GM12873 (cell line): ENCODE measurements around the gene SPATS2.

Experiments
- TF ChIP-seq, protein P1 (sequence below): IDR thresholded peaks from 2 replicates; pipeline ENCODE4 v1.5.1; 2012; ENCODE audit warnings: low read depth, mild to moderate bottlenecking, moderate library complexity, low read length, control low read depth; ENCODE audit not compliant: insufficient read depth; ENCODE audit errors: missing control alignments

The SPATS2 gene

DNA sequence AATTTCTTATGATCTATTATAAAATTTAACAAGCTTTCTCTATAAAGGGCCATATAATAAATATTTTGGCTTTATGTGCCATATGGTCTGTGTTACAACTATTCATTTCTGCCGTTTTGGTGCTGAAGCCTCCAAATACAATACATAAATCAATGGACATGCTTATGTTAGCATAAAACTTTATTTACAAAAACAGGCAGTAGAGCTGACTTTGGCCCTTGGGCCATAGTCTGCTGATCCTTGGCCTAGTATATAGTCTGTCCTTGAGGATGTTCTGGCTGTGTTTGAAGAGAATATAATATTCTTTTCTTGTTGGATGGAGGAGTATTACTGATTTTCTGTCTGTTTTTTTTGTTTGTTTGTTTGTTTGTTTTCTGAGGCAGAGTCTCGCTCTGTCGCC, 81.6 kb downstream of the SPATS2 start:
- TF ChIP-seq, protein P1, sequence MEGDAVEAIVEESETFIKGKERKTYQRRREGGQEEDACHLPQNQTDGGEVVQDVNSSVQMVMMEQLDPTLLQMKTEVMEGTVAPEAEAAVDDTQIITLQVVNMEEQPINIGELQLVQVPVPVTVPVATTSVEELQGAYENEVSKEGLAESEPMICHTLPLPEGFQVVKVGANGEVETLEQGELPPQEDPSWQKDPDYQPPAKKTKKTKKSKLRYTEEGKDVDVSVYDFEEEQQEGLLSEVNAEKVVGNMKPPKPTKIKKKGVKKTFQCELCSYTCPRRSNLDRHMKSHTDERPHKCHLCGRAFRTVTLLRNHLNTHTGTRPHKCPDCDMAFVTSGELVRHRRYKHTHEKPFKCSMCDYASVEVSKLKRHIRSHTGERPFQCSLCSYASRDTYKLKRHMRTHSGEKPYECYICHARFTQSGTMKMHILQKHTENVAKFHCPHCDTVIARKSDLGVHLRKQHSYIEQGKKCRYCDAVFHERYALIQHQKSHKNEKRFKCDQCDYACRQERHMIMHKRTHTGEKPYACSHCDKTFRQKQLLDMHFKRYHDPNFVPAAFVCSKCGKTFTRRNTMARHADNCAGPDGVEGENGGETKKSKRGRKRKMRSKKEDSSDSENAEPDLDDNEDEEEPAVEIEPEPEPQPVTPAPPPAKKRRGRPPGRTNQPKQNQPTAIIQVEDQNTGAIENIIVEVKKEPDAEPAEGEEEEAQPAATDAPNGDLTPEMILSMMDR = no peak

DNA sequence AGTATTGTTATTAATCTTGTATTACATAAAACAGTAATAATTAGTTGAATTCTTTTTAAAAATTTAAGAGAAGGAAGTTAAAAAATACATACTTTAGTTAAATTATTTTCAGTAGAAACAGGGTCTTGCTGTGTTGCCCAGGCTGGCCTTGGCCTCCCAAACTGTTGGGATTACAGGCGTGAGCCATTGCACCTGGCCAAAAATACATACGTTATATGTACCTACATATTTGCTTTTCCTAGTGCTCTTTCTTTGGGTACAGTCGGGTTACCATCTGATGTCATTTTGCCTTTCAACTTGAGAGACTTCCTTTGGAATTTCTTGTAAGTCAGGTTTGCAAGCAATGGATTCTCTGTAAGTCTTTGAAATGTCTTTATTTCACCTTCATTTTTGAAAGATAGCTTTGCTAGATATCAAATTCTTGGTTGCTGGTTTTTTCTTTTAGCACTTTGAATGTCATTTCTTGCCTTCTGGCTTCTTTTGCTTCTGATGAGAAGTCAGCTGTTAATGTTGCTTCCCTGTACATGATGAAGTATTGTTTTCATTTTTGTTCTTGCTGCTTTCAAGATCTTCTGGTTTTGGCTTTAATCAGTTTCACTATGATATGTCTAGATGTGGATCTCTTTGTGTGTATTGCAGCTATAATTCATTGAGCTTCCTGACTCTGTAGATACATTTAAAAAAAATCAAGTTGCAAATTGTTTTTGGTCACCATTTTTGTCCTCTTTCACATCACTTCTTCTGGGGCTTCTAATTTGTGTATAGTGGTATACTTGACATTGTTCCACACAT, 84.4 kb downstream of the SPATS2 start:
- TF ChIP-seq, protein P1 = no peak

DNA sequence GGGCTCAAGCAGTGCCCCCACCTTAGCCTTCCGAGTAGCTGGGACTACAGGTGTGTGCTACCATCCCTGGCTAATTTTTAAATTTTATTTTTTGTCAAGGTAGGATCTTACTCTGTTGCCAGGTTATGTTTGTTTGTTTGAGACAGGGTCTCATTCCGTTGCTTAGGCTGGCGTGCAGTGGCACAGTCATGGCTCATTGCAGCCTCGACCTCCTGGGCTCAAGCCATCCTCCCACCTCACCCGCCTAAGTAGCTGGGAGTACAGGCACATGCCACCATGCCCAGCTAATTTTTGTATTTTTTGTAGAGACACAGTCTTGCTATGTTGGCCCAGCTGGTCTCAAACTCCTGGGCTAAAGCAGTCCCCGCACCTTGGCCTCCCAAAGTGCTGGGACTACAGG, 88.2 kb downstream of the SPATS2 start:
- TF ChIP-seq, protein P1 = no peak

DNA sequence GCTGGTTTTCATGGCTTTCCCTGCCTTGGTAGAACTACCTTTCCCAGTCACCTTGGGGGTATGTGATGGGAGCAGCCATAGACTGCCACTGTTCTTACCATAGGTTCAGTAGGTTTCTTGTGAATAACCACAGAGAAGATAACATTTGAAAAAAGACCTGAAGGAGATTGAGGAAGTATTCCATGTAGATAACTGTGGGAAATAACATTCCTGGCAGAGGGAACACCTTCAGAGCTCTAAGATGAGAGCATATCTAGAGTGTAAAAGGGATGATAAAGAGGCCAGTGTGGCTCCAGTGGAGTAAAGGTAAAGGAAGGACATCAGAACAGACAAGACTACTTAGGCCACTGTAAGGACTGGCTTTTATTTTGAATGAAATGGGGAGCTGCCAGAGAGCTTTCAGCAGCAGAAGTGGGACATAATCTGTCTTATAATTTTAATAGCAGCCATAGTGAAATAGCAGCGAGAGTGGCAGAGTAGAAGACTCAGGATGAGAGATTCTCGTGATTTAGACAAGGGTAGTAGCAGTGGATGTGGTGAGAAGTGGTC, 88.9 kb downstream of the SPATS2 start:
- TF ChIP-seq, protein P1 = no peak

DNA sequence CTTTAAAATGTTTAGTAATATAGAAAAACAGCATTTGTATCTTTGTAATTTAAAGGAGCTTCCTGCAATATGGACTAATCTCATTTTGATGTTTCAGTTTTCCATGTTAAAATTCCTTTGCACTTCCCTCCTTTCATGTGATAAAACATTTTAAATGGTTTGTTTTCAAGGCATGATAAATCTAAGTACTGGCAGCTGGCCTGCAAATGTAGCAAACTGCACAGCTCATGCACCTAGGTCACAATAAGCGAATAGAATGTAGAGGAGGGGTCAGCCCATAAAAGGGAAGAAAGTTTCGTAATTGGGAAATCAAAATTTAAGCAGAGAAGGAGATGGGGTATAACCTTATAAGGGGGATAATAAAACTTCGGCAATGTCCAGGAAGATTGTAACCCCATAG, 91.6 kb downstream of the SPATS2 start:
- TF ChIP-seq, protein P1 = no peak

DNA sequence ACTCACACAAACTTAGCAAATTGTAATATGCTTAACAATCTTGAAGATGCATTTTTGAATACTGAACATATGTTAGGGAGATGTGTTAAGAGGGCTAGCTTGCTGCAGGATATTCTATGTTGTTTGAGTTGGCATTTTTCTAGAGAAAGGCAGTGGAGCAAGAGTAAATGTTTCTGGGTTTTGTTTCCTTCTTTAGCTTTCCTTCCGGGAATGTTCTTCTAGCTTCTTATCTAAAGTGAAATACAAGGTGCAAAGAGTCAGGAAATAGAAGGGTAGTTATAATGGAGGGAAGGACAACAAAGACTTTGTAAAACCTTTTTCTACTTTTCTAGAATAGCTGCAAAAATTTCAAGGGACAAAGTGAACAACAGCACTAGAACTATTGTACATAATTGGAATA, 94.0 kb downstream of the SPATS2 start:
- TF ChIP-seq, protein P1 = no peak

DNA sequence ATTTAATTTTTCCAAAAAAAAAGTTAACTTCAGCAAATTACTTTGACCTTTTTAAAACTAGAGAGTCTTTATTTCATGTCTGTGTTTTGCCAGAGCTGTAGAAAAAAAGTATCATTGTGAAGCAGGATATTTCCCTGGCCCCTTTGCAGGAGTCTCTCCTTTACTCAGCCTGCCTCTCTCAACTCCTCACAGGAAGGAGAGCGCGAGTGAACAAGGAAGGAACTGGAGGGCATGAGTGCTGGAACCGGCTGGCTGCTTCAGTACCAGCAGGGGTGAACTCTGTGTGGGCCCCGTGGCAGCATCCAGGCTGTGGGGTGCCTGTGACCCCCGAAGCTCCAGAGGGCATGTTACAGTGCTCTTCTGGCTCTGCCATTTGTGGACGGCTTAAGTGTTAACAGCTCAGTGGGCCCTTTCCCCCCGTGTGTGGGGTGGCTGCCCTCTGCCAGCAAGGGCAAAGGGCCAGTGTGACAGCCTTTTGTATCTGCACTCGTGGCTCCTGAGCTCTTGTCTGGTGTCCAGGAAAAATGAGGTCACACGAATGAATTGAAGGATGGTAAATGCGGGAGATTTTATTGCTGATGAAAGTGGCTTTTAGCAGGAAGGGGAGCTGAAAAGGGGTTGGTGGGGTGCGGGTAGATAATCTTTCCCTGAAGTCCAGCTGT, 95.0 kb downstream of the SPATS2 start:
- TF ChIP-seq, protein P1 = no peak
